IPS DF 4.7 (cell line): ENCODE results near the gene WBP4.

ENCODE experiments used
- DNase-seq: peaks from one replicate; pipeline ENCODE4 v3.0.0-alpha.2; 2013; ENCODE audit warnings: low spot score; ENCODE audit errors: extremely low read depth

The WBP4 gene

DNA sequence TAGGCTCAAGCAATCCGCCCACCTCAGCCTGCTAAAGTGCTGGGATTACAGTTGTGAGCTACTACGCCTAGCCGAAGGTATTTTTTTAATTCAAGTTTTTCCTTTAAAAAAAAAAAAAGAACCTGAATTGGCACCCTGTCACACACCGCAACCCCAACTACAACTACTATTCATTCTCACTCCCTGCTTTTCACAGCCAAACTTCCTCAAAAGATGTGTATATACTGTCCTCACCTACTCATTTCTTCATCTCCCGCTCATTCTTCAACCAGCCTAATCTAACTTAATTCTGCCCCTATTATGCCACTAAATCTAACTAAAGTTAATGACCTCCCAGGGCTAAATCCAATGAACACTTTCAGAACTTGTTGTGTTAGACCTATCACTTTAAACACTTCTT lies 12.7 kb upstream of the WBP4 start:
- DNase-seq: no peak

DNA sequence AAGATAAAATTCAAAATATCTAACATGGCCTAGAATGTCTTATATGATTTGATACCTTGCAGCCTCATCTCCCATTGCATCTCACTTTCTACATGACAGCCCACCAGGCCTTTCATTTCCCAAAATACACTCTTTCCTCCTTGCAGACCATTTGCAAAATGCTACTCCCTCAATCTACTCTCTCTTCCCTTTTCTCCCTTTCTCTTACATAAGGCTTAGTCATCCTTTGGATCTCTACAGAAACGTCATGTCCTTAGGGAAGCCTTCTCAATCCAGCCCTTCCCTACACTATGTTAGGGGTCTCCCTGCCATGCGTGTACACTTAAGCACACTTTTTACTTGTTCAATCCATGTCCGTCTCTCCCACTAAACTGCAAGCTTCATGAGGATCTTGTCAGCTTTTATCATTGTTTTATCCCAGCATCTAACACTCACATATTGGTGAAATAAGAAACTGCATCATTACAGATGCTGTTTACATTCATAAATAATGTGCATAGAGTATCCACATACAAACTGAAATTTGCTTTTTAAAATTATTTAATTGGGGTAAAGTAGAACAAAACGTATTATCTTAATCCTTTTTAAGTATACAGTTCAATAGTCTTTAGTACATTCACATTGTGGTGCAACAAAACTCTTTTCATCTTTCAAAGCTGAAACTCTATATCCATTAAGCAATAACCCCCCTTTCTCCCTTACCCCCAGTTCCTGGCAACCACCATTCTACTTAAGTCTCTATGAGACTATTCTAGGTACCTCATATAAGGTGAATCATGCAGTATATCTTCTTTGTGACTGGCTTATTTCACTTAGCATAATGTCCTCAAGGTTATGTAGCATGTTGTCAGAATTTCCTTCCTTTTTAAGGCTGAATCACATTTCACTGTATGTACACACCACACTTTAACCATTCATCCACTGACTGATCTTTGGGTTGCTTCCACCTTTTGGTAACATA lies 11.5 kb upstream of the WBP4 start:
- no peak for DNase-seq

DNA sequence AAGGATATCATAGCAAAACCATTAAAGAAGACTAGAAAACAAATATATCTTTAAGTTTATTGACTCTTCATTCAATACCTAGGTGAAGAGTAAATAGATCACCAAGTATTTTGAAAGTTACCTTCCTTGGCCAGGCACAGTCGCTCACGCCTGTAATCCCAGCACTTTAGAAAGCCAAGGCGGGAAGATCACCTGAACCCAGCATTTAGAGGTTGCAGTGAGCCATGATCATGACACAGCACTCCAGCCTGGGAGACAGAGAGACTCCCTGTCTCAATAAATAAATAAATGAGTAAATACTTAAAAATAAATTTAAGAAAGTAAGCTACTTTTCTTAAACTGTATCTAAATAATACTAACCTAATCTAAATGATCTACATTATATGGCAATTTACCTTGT lies 8.9 kb upstream of the WBP4 start:
- DNase-seq: no peak

DNA sequence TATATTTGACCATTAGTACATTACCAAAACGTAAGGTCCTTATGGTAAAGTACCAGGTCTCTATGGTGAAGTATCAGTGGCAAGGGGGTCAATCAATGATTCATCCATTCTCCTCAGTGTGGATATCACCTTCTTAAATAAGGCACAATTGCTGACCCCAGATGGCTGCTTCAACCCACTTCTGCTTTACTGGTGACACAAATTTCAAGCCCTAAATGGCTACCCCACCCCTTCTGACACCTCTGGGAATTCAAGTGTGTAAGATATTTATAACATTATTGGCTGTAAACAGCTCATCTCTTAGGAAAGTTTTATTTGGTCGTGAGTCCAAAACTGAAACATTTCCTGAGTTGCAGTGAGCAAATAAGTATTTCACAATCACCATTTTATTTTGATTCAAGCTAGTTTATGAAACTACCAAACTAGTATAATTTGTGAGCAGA lies 7.9 kb upstream of the WBP4 start:
- DNase-seq: no peak

DNA sequence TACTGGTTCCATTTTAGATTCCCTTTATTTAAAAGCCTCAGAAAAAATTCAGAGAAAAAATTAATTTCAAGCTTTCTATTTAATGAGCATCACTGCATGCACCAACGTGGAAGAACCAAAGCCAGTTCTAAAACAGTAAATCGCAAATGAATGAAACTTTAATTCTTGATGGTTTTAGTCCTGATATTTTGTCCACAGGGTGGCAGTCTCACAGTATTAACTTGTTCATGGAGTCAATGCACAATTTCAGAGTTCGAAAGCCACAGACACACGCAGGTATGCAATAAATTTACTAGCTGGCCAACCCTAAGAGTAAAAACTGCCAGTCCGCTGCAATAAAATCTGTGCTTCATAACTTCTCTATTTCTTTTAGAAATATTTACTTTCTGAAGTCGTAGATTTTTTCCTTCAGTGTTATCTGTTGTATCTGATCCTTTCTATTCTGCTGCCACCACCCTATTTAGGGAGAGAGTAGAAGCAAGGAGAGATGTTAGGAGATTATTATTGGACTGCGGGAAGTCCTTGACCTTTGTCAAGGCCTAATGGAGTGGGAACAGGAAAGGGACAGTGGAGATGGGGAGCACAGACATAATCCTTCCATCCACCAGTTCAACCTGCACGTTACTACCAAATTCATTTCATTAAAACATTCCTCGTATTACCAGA lies 7.0 kb upstream of the WBP4 start:
- DNase-seq: no peak

DNA sequence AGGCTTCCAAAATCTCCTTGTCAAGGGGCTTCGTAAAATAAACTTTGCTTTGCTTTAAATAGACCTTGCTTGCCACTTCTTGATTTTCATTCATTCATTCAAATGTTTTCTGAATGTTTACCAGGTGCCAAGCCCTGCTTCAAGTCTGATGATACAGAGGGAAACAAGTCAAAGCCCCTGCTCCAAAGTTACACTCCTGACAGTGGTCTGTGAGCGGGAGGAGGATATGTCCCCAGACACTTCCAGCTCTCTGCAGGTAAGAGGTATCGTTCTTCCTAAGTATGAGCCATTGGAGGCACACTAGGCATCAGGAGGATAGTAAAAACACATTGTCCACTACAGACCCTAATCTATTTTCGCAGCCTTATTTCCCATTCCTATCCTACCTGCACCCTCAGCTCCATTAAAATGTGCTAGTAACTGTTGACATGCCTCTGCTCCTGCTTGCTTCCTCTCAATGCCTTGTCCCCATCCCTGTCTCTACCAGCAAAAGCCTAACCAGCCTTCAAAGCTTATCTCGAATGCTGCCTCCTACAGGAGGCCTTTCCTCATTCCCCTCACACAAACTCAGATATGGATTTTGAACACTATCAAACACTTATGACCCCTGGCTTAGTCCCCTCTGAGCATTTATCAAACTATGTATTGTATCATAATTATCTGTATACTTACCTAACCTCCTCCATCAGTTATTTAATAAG lies 6.2 kb upstream of the WBP4 start:
- DNase-seq: no peak

DNA sequence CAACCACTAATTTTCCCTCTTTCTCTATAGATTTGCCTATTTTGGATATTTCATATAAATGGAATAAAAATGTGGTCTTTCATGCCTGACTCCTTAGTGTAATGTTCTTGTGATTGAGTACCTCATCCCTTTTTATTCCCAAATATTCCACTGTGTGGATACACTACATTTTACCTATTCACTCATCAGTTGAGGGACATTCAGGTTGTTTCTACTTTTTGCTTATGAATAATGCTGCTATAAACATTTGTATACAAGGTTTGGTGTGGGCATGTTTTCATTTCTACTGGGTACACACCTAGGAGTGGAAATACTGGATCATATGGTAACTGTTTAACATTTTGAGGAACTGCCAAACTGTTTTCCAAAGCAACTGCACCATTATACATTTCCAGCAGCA lies 5.1 kb upstream of the WBP4 start:
- DNase-seq: no peak

DNA sequence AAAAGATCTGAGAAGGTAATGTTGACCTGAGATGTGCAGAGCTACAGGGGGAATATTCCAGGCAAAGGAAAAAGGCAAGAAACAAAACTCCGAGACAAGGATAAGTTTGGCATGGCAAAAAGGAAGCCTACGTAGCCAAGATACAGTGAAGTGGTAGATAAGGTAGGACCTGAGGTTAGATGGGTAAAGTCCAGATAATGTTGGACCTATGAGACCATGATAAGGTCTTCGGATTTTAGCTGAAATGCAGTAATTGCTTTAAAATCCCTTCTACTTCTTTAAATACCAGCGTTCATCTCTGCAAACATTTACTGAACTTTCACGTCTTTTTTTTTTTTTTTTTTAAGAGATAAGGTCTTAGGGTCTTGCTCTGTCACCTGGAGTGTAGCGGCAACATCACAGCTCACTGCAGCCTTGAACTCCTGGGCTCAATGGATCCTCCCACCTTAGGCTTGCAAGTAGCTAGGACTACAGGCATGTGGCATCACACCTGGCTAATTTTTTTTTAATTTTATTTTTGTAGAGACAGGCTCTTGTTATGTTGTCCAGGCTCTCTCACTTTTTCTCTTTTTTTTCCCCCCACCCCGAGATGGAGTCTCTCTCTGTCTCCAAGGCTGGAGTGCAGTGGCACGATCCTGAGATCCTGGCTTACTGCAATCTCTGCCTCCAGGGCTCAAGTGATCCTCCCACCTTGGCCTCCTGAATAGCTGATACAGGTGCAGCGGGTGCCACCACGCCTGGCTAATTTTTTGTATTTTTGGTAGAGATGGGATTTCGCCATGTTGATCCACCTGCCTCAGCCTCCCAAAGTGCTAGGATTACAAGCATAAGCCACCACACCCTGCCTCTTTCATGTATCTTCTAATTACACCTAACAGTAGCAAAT lies 4.2 kb upstream of the WBP4 start:
- DNase-seq: no peak

DNA sequence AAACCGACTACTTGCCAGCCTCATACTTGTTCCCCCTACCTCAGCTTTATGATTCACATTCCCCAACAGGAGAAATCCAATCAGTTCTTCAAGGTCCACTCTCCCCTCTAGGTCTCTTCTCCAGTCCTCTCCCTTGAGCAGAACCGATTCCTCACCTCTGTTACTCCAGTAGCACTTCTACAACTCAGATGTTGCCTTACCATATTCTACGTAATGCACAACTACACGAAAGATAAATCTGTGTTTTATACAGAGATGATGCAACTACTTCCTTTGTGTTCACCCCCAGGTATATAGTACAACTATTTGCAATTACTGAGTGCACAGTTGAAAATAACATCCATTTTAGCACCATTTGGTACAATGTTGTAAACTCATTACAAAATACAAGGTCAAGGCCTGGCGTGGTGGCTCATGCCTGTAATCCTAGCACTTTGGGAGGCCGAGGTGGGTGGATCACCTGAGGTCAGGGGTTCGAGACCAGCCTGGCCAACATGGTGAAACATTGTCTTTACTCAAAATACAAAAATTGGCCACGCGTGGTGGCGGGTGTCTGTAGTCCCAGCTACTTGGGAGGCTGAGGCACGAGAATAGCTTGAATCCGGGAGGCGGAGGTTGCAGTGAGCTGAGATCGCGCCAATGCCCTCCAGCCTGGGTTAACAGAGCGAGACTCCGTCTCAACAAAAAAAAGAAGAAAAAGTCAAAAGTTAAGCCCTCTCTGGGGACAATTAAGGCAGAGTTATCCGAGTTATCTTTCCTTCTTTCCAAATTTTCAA lies 2.8 kb upstream of the WBP4 start:
- no peak for DNase-seq

DNA sequence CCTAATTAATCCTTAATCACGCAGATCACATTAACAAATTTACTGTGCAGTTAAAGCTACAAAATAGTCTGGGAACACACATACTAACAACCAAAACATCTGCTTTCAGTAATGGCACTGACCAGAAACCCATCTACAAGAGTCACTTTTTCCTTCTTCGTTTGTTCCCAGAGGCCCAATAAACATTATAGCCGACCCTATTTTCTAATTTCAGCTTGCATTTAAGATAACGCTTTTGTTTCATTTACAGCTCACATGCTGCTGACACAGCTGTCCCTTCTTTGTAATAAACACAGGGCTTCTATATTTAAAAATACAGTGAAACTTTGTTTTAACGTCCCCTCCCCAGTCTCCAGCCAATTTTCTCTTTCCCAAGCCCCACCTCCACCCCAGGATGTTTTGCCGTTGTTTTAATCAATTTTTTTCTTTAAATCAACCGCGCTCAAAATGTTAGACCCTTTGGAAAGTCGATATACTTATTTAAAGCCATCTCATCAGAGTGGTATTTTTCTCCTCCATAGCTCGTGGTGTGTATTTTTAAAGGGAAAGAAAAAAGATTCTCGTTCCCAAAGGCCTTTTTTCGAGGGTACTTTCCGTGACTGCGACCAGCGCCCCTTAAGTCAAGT lies 1.7 kb upstream of the WBP4 start:
- no peak for DNase-seq

DNA sequence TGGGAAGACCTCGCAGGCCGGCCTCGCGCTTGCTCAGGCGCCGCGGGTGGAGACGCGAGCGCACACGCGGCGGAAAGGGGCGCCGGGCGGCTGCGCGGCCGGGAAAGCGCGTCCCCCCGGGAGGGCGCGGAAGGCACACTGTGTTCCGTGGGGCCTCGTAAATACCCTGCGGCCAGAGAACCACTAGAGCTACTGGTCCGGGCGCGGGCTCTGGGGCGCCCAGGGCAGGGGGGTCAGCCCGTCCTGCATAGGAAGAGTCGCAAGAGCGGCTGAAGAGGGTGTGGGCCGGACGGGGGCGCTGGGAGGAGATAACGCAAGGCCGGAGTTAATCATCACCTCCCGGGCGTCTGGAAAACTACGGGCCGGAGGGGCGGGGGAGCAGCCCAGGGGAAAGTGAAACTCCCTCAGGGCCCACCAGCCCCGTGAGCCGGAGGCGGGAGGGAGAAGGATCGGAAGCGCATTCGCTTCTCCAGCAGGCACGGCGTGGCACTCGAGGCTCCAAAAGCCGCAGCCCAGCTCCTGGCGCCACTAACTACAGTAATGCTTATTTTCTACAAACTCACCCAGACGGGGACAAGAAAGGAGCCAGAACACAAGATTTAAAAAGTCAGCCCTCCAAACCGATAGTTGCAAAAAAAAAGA lies 1.1 kb upstream of the WBP4 start:
- no peak for DNase-seq

DNA sequence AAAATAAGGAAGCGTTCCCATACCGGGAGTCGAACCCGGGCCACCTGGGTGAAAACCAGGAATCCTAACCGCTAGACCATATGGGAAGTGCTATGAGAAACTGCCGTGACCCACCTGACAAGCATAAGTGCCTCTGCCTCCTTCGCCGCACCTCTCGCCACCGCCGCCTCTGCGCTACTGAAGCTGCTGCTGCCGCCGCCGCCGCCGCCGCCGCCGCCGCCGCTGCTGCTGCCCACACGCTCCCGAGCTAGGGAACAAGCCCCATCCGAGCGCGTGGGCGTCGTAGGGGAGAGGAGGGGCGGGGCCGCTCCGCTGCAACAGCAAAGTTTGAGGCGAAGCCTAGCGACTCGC lies 610 bp upstream of the WBP4 start:
- no peak for DNase-seq

DNA sequence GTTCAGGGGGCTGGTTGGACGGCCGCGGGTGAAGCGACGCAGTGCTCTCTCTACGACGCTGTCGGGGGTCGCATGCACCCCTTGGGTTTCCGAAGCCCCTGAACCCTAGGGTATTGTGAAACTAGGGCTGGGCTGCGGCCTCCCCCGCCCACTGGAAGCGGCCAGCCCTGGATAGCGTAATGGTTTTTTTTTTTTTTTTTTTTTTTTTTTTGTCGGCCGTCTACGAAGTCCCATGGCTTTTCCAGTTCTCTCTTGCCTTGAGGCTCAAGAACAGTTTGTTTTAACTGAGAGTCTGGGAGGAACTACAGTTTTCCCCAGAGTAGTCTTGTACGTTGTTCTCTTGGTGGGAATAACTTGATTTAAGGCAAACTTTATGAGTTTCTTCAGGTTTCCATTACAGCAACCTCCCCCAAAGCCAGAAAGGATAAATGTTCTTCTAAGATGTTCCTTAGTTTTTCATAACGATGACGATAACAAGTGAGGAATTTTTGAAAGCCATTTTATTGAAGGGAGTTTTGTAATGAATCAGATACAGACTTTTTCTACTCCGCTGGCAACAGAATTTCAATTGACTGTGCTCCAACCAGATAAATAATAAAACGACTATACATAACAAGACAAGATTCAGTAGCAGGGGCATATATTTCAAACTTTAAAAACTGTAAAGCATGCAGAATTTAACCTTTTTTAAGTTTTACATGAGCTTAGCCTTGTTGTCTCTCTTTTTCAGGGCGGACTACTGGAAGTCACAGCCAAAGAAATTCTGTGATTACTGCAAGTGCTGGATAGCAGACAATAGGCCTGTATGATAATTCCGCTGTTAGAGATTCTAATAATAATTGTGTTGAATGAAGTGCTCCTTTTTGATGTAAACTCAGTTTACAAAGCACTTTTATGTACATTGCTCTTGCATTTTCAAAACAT lies 867 bp downstream of the WBP4 start:
- DNase-seq: no peak

DNA sequence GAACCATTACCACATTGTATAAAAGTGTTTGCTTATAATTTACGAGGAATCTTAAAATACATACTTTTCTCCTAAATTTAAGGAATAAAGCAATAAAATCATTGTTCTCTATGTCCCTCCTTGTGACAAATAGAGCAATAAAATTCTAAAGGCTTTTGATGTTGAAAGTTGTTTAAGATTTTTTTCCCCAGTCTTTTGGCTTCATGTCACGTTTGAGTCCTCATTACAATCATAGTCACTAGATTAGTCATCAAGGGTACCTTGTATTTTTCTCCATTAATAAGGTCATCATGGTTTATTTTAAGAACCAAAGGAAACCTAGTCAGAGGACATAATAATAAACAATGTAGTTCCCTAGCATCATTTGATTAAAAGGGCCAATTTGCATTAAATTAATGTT lies 3.2 kb downstream of the WBP4 start:
- no peak for DNase-seq

DNA sequence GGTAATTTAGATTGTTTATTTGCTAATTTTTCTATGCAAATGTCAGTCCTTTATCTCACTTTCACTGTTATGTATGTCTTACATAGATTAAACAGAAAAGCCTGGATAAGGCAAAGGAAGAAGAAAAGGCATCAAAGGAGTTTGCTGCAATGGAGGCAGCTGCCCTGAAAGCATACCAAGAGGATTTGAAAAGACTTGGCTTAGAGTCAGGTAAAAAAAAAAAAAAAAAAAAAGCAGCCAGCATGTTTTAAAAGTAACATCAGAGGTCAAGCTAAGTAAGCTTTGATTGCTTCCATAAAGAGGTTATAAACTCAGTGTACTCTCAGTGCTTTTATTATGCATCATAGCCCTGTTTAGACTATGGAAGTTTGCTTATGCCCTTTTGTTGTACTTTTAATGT lies 3.8 kb downstream of the WBP4 start:
- DNase-seq: no peak

DNA sequence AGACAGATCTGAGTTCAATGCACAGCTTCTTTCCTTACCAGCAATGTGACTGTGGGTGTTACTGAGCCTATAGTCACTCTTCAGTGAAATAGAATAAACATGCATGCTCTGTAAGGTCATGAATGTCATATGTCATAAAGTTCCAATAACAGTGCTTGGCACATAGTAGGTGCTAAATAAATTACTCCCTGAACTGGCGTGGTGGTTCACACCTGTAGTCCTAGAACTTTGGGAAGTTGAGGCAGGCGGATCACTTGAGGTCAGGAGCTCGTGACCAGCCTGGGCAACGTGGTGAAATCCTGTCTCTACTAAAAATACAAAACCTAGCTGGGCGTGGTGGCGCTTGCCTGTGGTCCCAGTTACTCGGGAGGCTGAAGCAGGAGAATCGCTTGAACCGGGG lies 13.2 kb downstream of the WBP4 start:
- no peak for DNase-seq

DNA sequence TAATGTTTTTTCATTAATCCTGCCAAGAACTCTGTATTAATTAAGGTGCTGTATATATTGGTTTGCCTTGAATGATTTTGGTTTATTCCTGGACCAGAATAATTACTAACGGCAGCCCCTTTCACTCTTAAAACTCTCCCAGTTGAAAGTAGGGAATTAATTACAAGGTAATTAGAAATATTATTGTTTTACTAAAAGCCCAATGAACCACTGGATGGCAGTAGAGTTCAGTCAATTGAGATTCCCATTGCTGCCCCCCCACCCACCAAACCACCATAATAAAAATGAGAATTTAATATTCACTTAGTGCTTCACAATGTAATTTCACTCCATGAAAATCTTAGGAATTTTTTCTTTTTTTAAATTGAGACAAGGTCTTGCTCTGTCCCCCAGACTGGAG lies 13.7 kb downstream of the WBP4 start:
- no peak for DNase-seq

DNA sequence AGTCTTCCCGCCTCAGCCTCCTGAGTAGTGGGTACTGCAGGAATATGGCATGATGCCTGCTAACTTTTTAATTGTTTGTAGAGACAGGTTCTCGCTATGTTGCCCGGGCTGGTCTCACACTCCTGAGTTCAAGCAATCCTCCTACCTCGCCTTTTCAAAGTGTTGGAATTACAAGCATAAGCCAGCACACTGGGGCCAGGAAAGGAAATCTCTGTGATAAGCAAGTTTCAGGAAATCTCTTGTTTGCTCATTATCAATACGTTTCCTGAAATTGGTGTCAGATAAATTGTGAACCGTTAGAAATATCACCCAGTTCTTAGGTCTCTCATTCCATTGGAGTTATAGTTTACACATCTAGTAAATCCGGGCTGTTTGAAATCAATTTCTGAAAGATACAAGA lies 14.2 kb downstream of the WBP4 start:
- no peak for DNase-seq

DNA sequence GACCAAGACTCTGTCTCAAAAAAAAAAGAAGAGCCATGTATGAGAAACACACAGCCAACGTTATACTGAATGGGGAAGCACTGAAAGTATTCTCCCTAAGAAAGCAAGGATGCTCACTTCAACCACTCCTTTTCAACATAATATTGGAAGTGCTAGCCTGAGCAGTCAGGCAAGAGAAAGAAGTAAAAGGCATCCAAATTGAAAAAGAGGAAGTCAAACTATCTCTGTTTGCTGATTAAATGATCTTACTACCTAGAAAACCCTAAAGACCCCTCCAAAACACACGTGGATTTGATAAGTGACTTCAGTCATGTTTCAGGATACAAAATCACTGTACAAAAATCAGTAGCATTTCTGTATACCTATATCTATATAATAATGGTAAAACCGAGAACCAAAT lies 16.2 kb downstream of the WBP4 start:
- DNase-seq: no peak
